SK-N-SH treated with all-trans-retinoic acid at 6 μM for 48 hours (cell line): Measurements from ENCODE around the gene SHOC1.

Experiments
- ARNTL ChIP-seq: fragments of 450-650 bp; formaldehyde crosslinking; IDR thresholded peaks from 2 replicates; pipeline ENCODE4 v1.5.0; 2020; ENCODE audit warnings: low read depth, mild to moderate bottlenecking, moderate library complexity, borderline replicate concordance
- CREB5 ChIP-seq: fragments of 250-450 bp; sonication (Bioruptor Pico); IDR thresholded peaks from 2 replicates; pipeline ENCODE4 v1.5.1; 2020; ENCODE audit warnings: low read depth, mild to moderate bottlenecking, moderate library complexity
- CSRNP3 ChIP-seq: fragments of 250-450 bp; sonication (Bioruptor Pico); IDR thresholded peaks from 2 replicates; pipeline ENCODE4 v1.5.1; 2021; ENCODE audit warnings: mild to moderate bottlenecking, moderate library complexity
- OSR1 ChIP-seq: fragments of 250-450 bp; sonication (Bioruptor Pico); IDR thresholded peaks from 2 replicates; pipeline ENCODE4 v1.8.0; 2022; ENCODE audit warnings: moderate library complexity, mild to moderate bottlenecking, inconsistent platforms
- ZFP3 ChIP-seq: fragments of 250-450 bp; sonication (Bioruptor Pico); IDR thresholded peaks from 2 replicates; pipeline ENCODE4 v1.5.0; 2020; ENCODE audit warnings: mild to moderate bottlenecking, moderate library complexity

GRCh38 chr9:111798786-111799185 lies 4.0 kb upstream of the SHOC1 start:
- no peak for TF ChIP-seq OSR1 (CRISPR knock-in tag)
- no peak for TF ChIP-seq CREB5 (CRISPR knock-in tag)
- TF ChIP-seq ARNTL = no peak
- TF ChIP-seq CSRNP3 = no peak
- no peak for TF ChIP-seq ZFP3 (CRISPR knock-in tag)
